HG02623 (cell line): Measurements from ENCODE around the gene NCKAP5.

Source experiments
- ATAC-seq: cut with Tn5 transposase; IDR thresholded peaks from one replicate; pipeline ENCODE4 v1.9.1; 2021; ENCODE audit warnings: moderate library complexity; ENCODE audit not compliant: unreplicated experiment

NCKAP5 gene

DNA sequence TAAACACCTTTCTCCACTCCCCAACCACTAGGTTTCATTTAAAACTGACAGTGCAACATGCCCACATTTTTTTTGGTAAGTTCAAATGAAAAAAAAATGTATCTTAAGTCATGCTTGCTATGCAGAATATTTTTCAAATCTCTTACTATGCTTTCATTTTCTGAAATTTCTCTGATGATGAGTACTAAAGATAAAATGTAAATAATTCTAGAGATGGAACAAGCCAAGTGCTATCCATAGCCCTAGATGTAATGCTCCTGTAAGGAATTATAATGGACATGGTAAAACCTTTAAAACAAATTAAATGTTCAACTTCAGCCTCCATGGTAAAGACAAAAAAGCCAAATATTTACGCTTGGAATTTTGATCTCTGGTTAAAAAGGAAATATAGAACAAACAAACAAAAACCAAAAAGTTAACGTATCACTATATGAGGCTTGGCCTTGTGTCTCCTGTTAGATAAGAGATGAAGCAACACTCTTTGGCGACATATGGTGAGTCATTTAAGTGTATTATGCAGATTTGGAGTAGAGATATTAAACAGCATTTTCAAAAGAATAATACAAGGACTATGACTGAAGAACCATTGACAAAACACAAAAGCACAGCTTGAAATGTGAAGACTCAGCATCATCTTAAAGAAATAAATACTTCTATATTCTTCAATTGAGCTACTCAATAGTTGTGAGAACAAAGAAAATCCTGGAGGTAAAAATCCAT is 506.2 kb downstream of the NCKAP5 start:
- no peak for ATAC-seq

DNA sequence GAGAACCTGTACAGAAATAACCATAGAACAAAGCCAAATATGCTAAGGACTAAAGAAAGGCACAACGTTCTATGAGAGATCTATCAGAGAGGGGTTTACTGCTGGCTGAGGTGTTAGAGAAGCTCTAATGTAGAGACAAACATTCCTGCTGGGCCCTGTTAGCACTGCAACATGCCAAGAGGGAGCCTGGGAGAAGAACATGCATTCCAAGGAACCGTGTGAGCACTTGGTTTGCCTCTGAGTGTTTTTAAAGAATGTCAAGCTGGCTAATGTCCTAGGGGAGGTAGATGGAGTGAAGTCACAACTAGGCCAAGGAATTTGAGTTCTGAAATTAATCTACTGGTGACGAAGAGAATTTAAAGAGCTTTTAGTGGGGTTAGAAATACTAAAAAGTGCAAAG is 514.0 kb downstream of the NCKAP5 start:
- no peak for ATAC-seq

DNA sequence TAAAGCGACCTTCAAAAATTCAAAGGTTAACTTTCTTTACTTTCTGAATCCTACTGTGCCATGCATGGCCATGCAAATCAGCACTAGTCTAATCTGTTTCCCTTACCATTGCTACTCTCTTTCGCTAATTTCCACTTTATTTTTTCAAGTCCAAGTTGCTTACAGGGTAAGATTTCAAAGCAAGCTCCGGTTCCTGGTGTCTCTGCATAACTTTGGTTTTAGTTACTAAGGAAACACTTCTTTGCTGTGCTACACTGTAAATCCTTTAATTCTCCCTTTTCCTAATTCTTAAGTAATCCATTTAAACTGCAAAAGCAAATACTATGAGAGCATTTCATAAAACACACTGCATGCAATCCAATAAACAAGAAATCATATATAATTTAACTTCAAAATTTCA is 514.7 kb downstream of the NCKAP5 start:
- no peak for ATAC-seq

DNA sequence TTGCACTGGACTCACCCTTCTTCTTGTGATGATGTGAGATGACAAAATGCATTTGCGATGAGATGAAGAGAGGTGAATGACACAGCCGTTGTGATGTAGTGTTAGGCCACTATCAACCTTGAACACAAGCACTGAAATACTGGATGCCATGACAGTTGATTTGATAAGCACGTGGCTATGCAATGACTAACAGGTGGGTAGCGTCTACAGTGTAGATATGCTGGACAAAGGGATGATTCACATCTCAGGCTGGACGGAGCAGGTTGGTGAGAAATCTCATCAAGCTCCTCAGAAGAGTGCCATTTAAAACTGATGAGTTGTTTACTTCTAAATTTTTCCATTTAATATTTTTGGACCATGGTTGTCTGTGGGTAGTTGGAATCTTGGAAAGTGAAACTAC is 522.5 kb downstream of the NCKAP5 start:
- ATAC-seq: no peak

DNA sequence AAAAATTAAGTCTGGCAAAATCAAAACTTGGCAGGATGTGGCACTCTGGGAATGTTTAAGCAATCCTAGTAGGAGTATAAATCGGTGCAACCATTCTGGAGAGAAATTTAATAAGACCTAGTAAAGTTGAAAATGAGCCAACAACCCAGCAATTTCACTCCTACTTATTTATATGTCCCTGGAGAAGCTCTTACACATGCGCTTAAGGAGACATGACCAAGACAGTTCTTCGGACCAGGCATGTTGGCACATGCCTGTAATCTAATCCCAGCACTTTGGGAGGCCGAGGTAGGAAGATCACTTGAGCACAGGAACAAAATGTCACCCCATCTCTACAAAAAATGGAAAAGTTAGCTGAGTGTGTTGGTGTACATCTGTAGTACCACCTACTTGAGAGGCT is 523.7 kb downstream of the NCKAP5 start:
- no peak for ATAC-seq

DNA sequence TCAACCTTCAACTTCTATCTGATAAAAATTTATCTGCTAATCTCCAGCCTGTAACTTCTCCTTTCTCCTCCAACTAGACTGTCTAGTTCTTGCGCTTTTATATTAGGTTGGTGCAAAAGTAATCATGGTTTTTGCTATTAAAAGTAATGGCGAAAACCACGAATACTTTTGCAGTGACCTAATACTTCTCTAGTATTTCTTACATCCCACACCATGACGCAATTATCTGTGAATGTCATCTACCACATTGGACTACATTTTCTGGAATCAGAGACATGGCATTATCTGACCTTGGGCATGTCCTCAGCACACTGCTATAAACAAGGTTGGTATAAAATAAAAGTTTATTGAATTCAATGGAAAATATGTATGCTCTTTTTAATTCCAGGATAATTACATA is 528.1 kb downstream of the NCKAP5 start:
- no peak for ATAC-seq

DNA sequence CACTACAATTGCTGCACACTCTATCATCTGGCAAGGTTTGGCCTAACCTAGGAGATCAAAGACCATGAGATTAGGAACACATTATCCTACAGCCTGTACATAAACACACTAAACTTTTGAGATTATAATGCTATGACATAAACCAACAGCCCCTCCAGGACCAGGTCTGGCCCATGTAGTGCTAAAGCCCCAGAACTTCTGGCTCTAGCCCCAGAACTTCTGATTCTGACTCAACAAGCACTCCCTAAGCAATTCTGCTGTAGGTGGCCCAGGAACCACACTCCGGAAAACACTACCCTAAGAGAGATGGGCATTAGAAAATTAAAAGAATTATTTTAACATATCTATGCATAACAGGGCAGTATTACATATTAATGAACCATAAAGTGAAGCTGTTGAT is 528.7 kb downstream of the NCKAP5 start:
- no peak for ATAC-seq

DNA sequence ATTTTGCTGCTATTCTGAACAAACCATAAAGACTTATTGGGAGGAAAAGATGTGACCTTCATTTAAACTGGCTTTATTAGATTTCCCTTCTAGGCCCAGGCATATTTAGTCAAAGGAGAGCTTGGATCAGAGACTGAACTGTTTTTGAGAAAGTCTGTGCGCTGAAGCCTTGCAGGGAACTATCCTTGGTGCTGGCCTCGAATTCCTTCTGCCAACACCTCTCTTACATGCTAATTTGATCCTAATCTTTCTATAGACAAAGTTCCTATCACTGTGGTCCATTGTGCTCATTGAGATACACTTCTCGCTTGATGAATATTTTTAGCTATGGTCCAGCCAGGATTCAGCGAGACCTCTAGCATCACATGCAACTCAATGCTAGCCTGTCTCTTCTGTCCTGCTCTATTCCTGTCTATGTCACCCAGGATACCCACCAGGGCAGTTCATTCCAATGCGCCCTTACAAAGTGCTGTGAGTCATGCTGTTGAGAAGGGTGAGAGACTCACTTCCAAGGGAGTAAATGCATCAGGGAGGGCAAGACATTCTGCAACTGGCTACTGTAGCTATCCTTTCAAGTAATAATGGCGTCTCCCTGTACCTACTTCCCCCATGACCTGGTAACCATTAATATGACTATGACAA is 541.6 kb downstream of the NCKAP5 start:
- no peak for ATAC-seq

DNA sequence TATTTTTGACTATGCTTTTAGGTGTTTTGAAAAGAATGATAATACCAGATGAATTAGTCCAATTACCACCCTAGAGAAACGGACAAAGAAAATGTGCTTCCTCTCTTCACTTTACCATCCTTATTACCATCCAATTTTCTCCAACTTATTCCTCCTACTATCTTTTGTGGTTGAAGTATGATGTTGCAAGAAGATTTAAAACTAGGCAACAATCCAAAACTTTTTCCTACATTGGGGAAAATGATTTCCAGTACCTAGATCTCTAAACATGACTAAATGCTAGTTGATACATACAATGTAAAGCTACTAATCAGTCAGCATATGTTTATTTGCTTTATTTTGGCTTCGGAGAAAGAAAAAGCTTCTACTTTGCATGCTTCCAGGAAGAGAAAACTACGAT is 543.3 kb downstream of the NCKAP5 start:
- ATAC-seq: no peak

DNA sequence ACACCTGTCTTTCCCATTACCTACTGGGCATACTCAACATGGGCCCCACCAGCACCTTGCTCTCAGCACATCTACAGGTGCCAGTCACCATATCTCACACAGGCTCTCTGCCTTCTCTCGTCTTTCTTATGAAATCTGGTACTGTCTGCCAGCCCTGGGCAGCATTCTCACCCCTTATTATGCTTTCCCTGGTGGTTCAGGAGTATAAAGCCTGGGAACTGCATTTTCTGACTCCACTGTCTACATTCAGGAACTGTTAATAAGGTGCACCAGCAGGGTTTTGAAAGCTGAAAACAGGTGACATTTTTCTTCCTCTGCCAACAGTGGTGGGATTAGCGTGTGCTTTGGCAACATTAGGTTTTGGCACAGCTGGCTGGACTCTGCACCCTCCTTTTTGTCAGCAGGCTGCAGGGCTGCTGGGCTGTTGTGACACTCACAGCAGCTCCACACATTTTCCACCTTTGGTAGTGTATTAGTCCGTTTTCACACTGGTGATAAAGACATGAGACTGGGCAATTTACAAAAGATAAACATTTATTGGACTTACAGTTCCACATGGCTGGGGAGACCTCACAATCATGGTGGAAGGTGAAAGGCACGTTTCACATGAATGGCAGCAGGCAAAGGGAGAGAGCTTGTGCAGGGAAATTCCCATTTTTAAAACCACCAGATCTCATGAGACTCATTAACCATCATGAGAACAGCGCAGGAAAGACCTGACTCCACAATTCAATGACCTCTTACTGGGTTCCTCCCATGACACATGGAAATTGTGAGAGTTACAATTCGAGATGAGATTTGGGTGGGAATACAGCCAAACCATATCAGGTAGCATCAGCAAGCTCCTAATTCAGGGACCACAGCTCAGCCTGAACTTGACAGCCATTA is 555.2 kb downstream of the NCKAP5 start:
- ATAC-seq: no peak

DNA sequence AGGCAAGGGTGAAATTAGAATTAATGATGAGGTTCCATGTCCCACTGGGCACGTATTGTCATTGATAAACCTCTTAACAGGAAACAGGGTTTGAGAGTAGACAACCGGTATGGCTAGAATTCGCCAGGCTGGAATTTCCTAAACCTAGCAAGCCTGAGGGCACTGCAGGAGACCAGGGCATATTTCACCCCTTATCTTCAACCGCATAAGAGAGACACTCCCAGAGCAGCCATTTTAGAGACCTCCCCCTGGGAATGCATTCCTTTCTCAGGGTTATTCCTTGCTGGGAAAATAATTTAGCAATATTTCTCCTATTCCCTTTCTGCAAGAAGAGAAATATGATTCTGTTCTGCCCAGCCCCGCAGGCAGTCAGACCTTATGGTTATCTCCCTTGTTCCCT is 563.6 kb downstream of the NCKAP5 start:
- no peak for ATAC-seq

DNA sequence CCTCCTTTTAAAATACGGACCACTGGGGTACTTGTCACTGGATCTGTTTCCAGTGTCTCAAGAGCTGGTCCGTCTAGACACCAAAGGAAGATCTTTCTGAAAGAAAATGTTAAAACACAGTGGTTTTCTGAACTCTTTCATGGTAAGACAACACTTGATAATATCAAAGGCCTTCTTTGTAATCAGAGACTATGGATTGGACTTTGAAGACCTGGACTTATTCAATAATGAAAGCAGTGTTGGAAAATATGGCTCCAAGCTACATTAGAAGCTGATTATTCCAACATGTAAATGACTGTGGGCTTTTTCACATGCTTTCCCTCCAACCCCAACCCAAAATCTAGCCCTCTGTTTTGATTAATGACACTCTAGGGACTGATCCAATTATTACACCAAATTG is 568.8 kb downstream of the NCKAP5 start:
- ATAC-seq: no peak

DNA sequence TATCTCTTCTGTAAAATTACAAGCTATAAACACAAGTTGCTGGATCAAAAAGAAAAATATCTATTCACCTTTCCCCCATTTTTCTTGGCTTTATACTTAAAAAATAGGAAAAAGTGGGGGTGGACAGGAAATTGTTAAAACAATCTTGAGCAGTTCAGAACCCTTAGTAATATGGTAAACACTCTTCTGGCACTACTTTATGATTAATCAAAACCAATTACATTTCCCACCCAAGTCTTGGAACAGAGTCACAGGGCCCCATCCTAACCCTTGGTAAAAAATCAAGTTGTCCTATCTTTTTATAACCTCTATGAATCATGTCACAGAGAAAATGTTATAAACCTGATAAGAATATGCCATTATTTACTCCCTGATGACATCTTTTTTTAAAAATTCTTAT is 570.0 kb downstream of the NCKAP5 start:
- ATAC-seq: no peak

DNA sequence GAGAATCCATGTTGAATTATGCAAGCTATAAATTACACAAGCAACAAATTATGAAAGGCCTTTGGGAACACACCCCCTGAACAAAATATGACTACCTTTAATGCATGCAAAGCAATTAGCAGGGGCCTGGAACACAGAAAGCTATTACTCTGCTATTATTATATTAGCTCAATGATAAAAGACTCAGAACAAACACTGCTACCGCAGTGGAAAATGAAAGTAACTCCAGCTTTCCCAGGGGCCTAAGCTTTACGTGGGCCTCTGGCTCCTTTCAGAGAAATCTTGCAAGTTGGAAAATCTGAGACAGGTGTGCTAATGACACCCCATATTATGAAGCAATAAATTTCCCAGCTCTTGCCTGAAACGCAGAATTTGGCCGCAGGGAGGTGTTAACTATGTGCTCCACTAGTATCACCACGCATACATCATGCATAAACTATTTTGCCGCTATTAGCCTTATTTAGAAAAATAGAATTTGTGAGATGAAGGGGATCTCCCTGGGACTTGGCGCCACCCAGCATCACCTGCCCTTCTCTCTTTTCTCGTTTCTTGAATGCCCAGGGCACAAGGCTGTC is 576.7 kb downstream of the NCKAP5 start:
- no peak for ATAC-seq

DNA sequence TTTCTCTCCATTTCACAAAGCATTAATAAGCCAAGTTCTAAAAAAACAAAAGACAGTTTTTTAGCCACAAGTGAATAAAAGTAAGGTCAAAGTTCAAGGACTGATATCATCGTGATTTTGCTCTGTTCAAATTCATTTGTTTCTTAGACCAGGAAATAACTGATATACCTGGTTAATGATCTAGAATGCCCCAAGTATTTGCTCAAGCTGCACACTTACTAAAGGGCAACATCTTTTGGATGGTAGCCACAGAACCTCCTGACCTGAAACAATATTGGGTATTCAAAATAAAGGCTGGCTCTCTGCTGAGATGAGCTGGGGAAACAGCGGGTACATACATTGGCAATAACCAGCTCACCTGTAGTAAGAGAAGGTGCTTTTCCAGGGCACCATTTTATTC is 583.5 kb downstream of the NCKAP5 start:
- no peak for ATAC-seq

DNA sequence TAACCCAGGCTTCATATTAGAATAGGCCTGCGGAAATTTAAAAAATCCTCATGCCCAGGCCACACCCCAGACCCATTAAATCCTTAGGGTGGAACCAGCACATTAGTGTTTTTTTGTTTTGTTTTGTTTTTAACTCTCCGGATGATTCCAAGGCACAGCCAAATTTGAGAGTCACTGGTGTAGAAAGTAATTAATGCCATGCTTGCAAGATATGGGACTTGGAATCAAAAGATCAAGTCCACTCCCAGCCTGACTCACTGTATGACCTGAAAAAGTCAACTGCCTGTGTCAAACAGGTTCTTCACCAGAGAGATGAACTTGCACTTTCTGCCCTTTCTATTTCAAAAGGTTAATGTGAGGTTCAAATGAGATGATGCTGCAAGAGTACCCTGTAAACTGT is 588.0 kb downstream of the NCKAP5 start:
- ATAC-seq: no peak

DNA sequence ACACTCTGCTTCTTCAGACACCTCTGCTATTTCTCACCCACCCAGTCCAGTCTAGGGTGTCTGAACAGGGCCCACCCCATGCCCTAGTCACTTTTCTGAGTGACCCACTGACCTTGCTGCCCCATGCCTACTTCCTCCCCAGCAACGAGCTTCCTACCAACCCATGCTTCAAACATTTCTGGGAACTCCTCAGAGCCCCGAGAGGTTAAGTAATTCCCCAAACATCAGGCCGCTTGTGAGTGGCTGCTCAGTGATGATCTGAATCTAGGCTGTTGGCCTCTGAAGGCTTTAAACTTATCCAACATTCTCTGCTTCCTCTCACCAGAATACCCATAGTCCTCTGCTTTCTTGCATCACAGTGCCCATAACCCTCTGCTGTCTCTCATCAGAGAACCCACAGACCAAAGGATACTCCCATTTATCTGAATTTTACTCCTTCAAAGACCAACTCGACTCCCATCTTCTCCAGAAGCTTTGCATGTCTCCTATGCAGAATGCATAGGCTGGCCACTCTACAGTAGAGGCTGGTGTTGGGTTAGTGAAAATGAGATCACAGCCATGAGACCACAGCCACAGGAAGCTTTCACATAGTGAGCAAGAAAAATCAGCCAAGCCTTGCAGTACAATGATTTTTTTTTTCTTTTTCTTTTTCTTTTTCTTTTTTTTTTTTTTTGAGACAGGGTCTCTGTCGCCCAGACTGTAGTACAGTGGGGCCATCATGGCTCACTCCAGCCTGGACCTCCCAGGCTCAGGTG is 588.7 kb downstream of the NCKAP5 start:
- peak; percentile 58 for ATAC-seq

DNA sequence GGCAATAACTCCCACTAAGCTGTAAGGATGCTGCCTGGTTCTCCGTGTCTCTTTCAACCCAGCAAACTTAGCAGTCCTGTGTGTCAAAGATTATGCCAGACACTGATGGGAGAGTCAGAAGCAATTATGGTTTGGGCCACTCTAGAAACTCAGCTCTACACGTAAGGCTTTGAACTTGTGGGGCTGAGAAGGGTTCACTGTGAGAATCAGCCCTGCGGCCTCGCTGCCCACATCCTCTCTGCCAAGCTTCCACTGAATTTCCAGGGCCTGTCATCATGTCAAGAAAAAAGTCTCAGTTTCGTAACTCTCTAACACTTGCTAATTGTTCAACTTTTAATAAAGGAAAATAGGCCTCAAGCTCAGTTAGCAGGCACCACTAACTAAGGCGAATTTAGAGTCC is 589.4 kb downstream of the NCKAP5 start:
- ATAC-seq: no peak

DNA sequence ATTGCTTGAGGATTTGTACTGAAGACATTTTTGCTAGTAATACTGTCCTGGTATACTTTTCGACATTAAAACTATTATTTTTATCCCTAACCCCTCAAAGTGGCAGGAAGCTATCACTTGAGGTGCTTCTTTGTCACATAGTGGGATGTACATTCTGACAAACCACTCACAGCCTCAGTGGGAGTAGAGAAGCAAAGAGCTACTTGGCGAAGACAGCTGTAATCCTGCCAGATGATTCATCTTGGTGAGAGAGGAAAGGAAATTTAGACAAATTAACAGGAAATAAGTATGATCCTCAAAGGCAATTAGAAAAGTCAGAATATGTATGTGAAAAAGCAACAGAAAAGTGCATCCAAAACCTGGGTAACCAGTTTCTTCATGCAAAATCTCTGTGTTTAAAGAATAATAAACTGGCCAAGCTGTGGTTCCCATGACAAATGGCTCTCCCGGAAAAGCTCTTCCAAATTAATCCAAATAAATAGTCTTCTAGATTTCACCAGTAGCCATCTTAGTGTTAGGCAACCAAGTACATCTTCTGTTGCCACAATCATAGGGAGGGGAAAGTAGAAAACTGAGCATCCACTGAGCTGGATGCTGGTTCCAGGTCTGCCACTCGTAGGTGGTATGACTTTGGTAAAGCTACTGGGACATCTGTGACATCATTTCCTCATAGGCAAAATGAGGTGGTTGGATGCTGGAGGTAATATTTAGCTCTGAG is 590.3 kb downstream of the NCKAP5 start:
- no peak for ATAC-seq
